CD8-positive, alpha-beta memory T cell (primary cell): Measurements from ENCODE around the gene MBNL2. TPM values are rescaled to one million over a fixed set of nuclear protein-coding genes. Genes with fewer than 3 reads are reported as not detected.

ENCODE experiments used
- CTCF ChIA-PET: fragments of 350-600 bp; sonication (Branson Sonifier 250); formaldehyde crosslinking; loops from one replicate; lab custom pipeline; 2021; ENCODE audit warnings: antibody characterized with exemption; lab: Charles Lee
- POLR2A ChIA-PET: fragments of 350-600 bp; sonication (Branson Sonifier 250); formaldehyde crosslinking; loops from one replicate; lab custom pipeline; 2021; ENCODE audit warnings: antibody characterized with exemption; lab: Charles Lee
- DNase-seq, 5 donors: peaks; one replicate each; pipeline versions ENCODE4 v3.0.0 to v3.0.0-alpha.2; 2020 to 2022; ENCODE audit warnings: mixed read lengths in 1 of 5
- H3K27ac ChIP-seq: one replicate; pipeline ENCODE4 v1.7.0; 2013; ENCODE audit warnings: low read depth, mild to moderate bottlenecking, low read length, moderate library complexity
- H3K27me3 ChIP-seq: 2 replicates; pipeline ENCODE4 v1.7.0; 2013; ENCODE audit warnings: low read length, mild to moderate bottlenecking; ENCODE audit not compliant: insufficient read depth, poor library complexity, severe bottlenecking
- H3K36me3 ChIP-seq: 2 replicates; pipeline ENCODE4 v1.7.0; 2013; ENCODE audit warnings: mild to moderate bottlenecking, low read length, moderate library complexity; ENCODE audit not compliant: insufficient read depth
- H3K4me1 ChIP-seq: 2 replicates; pipeline ENCODE4 v1.7.0; 2013; ENCODE audit warnings: mild to moderate bottlenecking, low read length, moderate library complexity; ENCODE audit not compliant: insufficient read depth
- H3K4me3 ChIP-seq: 2 replicates; pipeline ENCODE4 v1.7.0; 2013; ENCODE audit warnings: mild to moderate bottlenecking, low read length
- H3K9me3 ChIP-seq: 2 replicates; pipeline ENCODE4 v1.7.0; 2013; ENCODE audit warnings: mild to moderate bottlenecking, low read length
- H3K27ac Mint-ChIP-seq, 8 donors: one replicate each; pipeline ENCODE4 v1.8.0; 2020 to 2021; ENCODE audit warnings: mixed read lengths in 8 of 8, mild to moderate bottlenecking in 6 of 8, inconsistent platforms in 3 of 8, moderate library complexity in 3 of 8
- H3K27me3 Mint-ChIP-seq, 2 donors: one replicate each; pipeline ENCODE4 v1.8.0; 2020 to 2021; ENCODE audit warnings: mixed read lengths in 2 of 2, mild to moderate bottlenecking in 1 of 2, moderate library complexity in 1 of 2
- H3K36me3 Mint-ChIP-seq, 3 donors: one replicate each; pipeline ENCODE4 v1.8.0; 2020 to 2021; ENCODE audit warnings: mixed read lengths in 3 of 3, inconsistent platforms in 1 of 3, mild to moderate bottlenecking in 1 of 3
- H3K4me1 Mint-ChIP-seq, 3 donors: one replicate each; pipeline ENCODE4 v1.8.0; 2020 to 2021; ENCODE audit warnings: mixed read lengths in 3 of 3, inconsistent platforms in 1 of 3, mild to moderate bottlenecking in 1 of 3
- H3K4me3 Mint-ChIP-seq, 7 donors: one replicate each; pipeline ENCODE4 v1.8.0; 2020 to 2021; ENCODE audit warnings: mixed read lengths in 7 of 7, mild to moderate bottlenecking in 6 of 7, moderate library complexity in 4 of 7, inconsistent platforms in 2 of 7
- H3K9me3 Mint-ChIP-seq, 5 donors: one replicate each; pipeline ENCODE4 v1.8.0; 2020 to 2022; ENCODE audit warnings: mixed read lengths in 5 of 5, mild to moderate bottlenecking in 3 of 5, moderate library complexity in 2 of 5, inconsistent platforms in 1 of 5
- polyA plus RNA-seq: library from polyadenylated mRNA; unstranded; fragments of 300-500 nt; fragmentation: Illumina TruSeq; gene quantifications from one replicate; pipeline ENCODE4 v1.2.3, GENCODE V29; 2021
- total RNA-seq, 2 experiments: library from RNA; stranded (reverse); gene quantifications; one replicate each; pipeline ENCODE4 v1.2.3, GENCODE V29; 2021

Gene MBNL2
- total and polyA plus RNA-seq, 3 experiments from 2014 or later: 15.9 to 17.8 (median 17.7) TPM

GRCh38 chr13:97407540-97407939 lies 185.4 kb downstream of the MBNL2 start:
- Mint-ChIP-seq H3K27me3 (peaks cover 11 to 26% of the 10 kb centered on the region in 2 donors), H3K36me3 (no peaks in the 10 kb centered on the region), H3K27ac (no peak overlapping the region), H3K4me1 (no peaks in the 10 kb centered on the region), H3K9me3 (peaks cover 0 to 4% (median 0%) of the 10 kb centered on the region in 5 donors), H3K4me3 (no peak overlapping the region)
- no peak for DNase-seq
- Histone ChIP-seq H3K36me3 (no peaks in the 10 kb centered on the region), H3K27ac (no peak overlapping the region), H3K27me3 (no peaks in the 10 kb centered on the region), H3K4me3 (no peak overlapping the region), H3K4me1 (no peaks in the 10 kb centered on the region), H3K9me3 (no peaks in the 10 kb centered on the region)
- ChIA-PET POLR2A (no interaction called here), CTCF (no interaction called here)

- H3K36me3 Mint-ChIP-seq: no peaks in the 10 kb centered on the region
- CTCF ChIA-PET: no interaction called here
These were observed 186.8 kb downstream of the MBNL2 start for GRCh38 chr13:97408938-97409337.

GRCh38 chr13:97411984-97412383 lies 189.9 kb downstream of the MBNL2 start:
- CTCF ChIA-PET: no interaction called here
- DNase-seq: no peak
- Histone ChIP-seq H3K4me1 (no peaks in the 10 kb centered on the region), H3K9me3 (no peaks in the 10 kb centered on the region), H3K27ac (no peak overlapping the region), H3K4me3 (no peak overlapping the region), H3K27me3 (no peaks in the 10 kb centered on the region), H3K36me3 (no peaks in the 10 kb centered on the region)
- no peak overlapping the region for H3K27ac Mint-ChIP-seq
- POLR2A ChIA-PET: no interaction called here
- no peaks in the 10 kb centered on the region for H3K36me3 Mint-ChIP-seq
- no peaks in the 10 kb centered on the region for H3K4me1 Mint-ChIP-seq
- H3K27me3 Mint-ChIP-seq: peaks cover 12 to 30% of the 10 kb centered on the region in 2 donors
- H3K9me3 Mint-ChIP-seq: peaks cover 0 to 2% (median 0%) of the 10 kb centered on the region in 5 donors
- H3K4me3 Mint-ChIP-seq: no peak overlapping the region

More at GRCh38 chr13:97408938-97409337, 186.8 kb downstream of the MBNL2 start:
- Histone ChIP-seq H3K9me3 (no peaks in the 10 kb centered on the region), H3K4me3 (no peak overlapping the region), H3K27me3 (no peaks in the 10 kb centered on the region), H3K27ac (no peak overlapping the region), H3K4me1 (no peaks in the 10 kb centered on the region), H3K36me3 (no peaks in the 10 kb centered on the region)
- Mint-ChIP-seq H3K9me3 (peaks cover 0 to 4% (median 2%) of the 10 kb centered on the region in 5 donors), H3K4me1 (no peaks in the 10 kb centered on the region), H3K27me3 (peaks cover 11 to 23% of the 10 kb centered on the region in 2 donors), H3K4me3 (no peak overlapping the region), H3K27ac (no peak overlapping the region)
- POLR2A ChIA-PET: no interaction called here
- DNase-seq: no peak

- Mint-ChIP-seq H3K4me1 (no peaks in the 10 kb centered on the region), H3K9me3 (peaks cover 0 to 2% (median 0%) of the 10 kb centered on the region in 5 donors), H3K27me3 (peaks cover 16 to 38% of the 10 kb centered on the region in 2 donors), H3K36me3 (no peaks in the 10 kb centered on the region), H3K4me3 (no peak overlapping the region), H3K27ac (no peak overlapping the region)
- ChIA-PET POLR2A (no interaction called here), CTCF (no interaction called here)
- Histone ChIP-seq H3K9me3 (no peaks in the 10 kb centered on the region), H3K27me3 (no peaks in the 10 kb centered on the region), H3K36me3 (no peaks in the 10 kb centered on the region), H3K27ac (no peak overlapping the region), H3K4me3 (no peak overlapping the region), H3K4me1 (no peaks in the 10 kb centered on the region)
- no peak for DNase-seq
These were observed 191.6 kb downstream of the MBNL2 start for GRCh38 chr13:97413694-97414093.

- Histone ChIP-seq H3K36me3 (no peaks in the 10 kb centered on the region), H3K4me3 (no peak overlapping the region), H3K9me3 (no peaks in the 10 kb centered on the region), H3K27ac (no peak overlapping the region), H3K4me1 (no peaks in the 10 kb centered on the region), H3K27me3 (no peaks in the 10 kb centered on the region)
- POLR2A ChIA-PET: no interaction called here
- DNase-seq: no peak
- Mint-ChIP-seq H3K36me3 (no peaks in the 10 kb centered on the region), H3K27ac (no peak overlapping the region), H3K4me1 (no peaks in the 10 kb centered on the region), H3K27me3 (peaks cover 10 to 35% of the 10 kb centered on the region in 2 donors), H3K9me3 (peaks cover 0 to 2% (median 0%) of the 10 kb centered on the region in 5 donors), H3K4me3 (no peak overlapping the region)
- CTCF ChIA-PET: no interaction called here
These were observed 192.3 kb downstream of the MBNL2 start for GRCh38 chr13:97414392-97414791.

- Mint-ChIP-seq H3K36me3 (no peaks in the 10 kb centered on the region), H3K9me3 (peaks cover 0 to 2% (median 0%) of the 10 kb centered on the region in 5 donors), H3K27me3 (peaks cover 10 to 47% of the 10 kb centered on the region in 2 donors), H3K27ac (no peak overlapping the region), H3K4me1 (no peaks in the 10 kb centered on the region), H3K4me3 (no peak overlapping the region)
- DNase-seq: no peak
- H3K9me3 ChIP-seq: no peaks in the 10 kb centered on the region
- H3K27me3 ChIP-seq: no peaks in the 10 kb centered on the region
- H3K4me1 ChIP-seq: no peaks in the 10 kb centered on the region
- H3K27ac ChIP-seq: no peak overlapping the region
- ChIA-PET CTCF (no interaction called here), POLR2A (no interaction called here)
- H3K4me3 ChIP-seq: no peak overlapping the region
- no peaks in the 10 kb centered on the region for H3K36me3 ChIP-seq
These were observed 195.6 kb downstream of the MBNL2 start for GRCh38 chr13:97417698-97418097.

- H3K4me3 ChIP-seq: no peak overlapping the region
- no peaks in the 10 kb centered on the region for H3K9me3 ChIP-seq
- no peaks in the 10 kb centered on the region for H3K4me1 ChIP-seq
- Mint-ChIP-seq H3K27me3 (peaks cover 5 to 38% of the 10 kb centered on the region in 2 donors), H3K4me3 (no peak overlapping the region), H3K36me3 (no peaks in the 10 kb centered on the region), H3K27ac (no peak overlapping the region), H3K4me1 (no peaks in the 10 kb centered on the region), H3K9me3 (no peaks in the 10 kb centered on the region)
- H3K36me3 ChIP-seq: no peaks in the 10 kb centered on the region
- POLR2A ChIA-PET: no interaction called here
- CTCF ChIA-PET: interaction anchor here (1.1 kb wide), 1 partner anchor 18 kb away, joined by 3 read pairs; no protein-coding TSS in a partner anchor
- no peaks in the 10 kb centered on the region for H3K27me3 ChIP-seq
- no peak overlapping the region for H3K27ac ChIP-seq
- DNase-seq: no peak
These were observed 200.3 kb downstream of the MBNL2 start for GRCh38 chr13:97422118-97423054.

GRCh38 chr13:97423300-97424045 lies 201.3 kb downstream of the MBNL2 start:
- POLR2A ChIA-PET: interaction anchor here (1.1 kb wide), 1 partner anchor 10 kb away, joined by 3 read pairs; no protein-coding TSS in a partner anchor
- Mint-ChIP-seq H3K9me3 (no peaks in the 10 kb centered on the region), H3K4me3 (no peak overlapping the region), H3K27ac (no peak overlapping the region), H3K4me1 (no peaks in the 10 kb centered on the region), H3K27me3 (peaks cover 3 to 31% of the 10 kb centered on the region in 2 donors), H3K36me3 (no peaks in the 10 kb centered on the region)
- Histone ChIP-seq H3K36me3 (no peaks in the 10 kb centered on the region), H3K27me3 (no peaks in the 10 kb centered on the region), H3K9me3 (no peaks in the 10 kb centered on the region), H3K4me3 (no peak overlapping the region), H3K27ac (no peak overlapping the region), H3K4me1 (no peaks in the 10 kb centered on the region)
- no peak for DNase-seq
- CTCF ChIA-PET: interaction anchor here (1.1 kb wide), 1 partner anchor 19 kb away, joined by 3 read pairs; no protein-coding TSS in a partner anchor
